Osteocyte (in vitro differentiated cells): Measurements from ENCODE around the gene ATF7. TPM values are rescaled to one million over a fixed set of nuclear protein-coding genes. Genes with fewer than 3 reads are reported as not detected.

Experiments
- DNase-seq: peaks from one replicate; pipeline ENCODE4 v3.0.0; 2021; ENCODE audit warnings: mixed read lengths; ENCODE audit not compliant: unreplicated experiment; ENCODE audit errors: extremely low spot score
- H3K27ac Mint-ChIP-seq: one replicate; pipeline ENCODE4 v1.8.0; 2021; ENCODE audit warnings: mild to moderate bottlenecking, mixed read lengths; ENCODE audit not compliant: unreplicated experiment
- H3K27me3 Mint-ChIP-seq: one replicate; pipeline ENCODE4 v1.8.0; 2021; ENCODE audit warnings: mixed read lengths; ENCODE audit not compliant: unreplicated experiment
- H3K36me3 Mint-ChIP-seq: one replicate; pipeline ENCODE4 v1.8.0; 2021; ENCODE audit warnings: mixed read lengths; ENCODE audit not compliant: unreplicated experiment
- H3K4me1 Mint-ChIP-seq: one replicate; pipeline ENCODE4 v1.8.0; 2021; ENCODE audit warnings: mixed read lengths; ENCODE audit not compliant: unreplicated experiment
- H3K4me3 Mint-ChIP-seq: one replicate; pipeline ENCODE4 v1.8.0; 2021; ENCODE audit warnings: mild to moderate bottlenecking, moderate library complexity, mixed read lengths; ENCODE audit not compliant: unreplicated experiment
- H3K9me3 Mint-ChIP-seq: one replicate; pipeline ENCODE4 v1.8.0; 2021; ENCODE audit warnings: mixed read lengths; ENCODE audit not compliant: unreplicated experiment
- CTCF ChIP-seq: fragments of 200-600 bp; sonication (generic); IDR thresholded peaks from 2 replicates; pipeline ENCODE4 v1.5.0; 2021; ENCODE audit warnings: antibody characterized with exemption, mild to moderate bottlenecking, moderate library complexity
- total RNA-seq: library from RNA; stranded (reverse); gene quantifications from 2 replicates; pipeline ENCODE4 v1.2.1, GENCODE V29; 2021

Gene ATF7
- total RNA-seq, 1 donor from 2014 or later: 50.0 TPM

- Mint-ChIP-seq H3K4me1 (peaks cover 5% of the 10 kb centered on the region), H3K27ac (peak overlapping the region; percentile 24), H3K9me3 (no peaks in the 10 kb centered on the region), H3K36me3 (peaks cover 35% of the 10 kb centered on the region), H3K4me3 (no peak overlapping the region), H3K27me3 (no peaks in the 10 kb centered on the region)
- DNase-seq: no peak
- no peak for TF ChIP-seq CTCF
Measured at GRCh38 chr12:53664936-53665335, 38.8 kb upstream of the ATF7 start.

DNA sequence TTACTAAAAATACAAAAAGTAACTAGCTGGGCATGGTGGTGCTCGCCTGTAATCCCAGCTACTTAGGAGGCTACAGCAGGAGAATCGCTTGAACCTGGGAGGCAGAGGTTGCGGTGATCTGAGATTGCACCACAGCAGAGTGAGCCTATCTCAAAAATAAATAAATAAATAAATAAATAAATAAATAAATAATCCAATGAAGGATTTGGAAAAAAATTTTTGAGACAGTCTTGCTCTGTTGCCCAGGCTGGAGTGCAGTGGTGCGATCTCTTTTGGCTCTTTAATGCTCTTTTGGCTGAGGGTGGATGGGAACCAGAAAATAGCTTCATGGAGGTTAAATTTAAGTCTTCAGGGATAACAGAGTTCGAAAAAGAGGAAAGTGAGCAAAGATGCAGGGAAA is 38.0 kb upstream of the ATF7 start:
- no peak for TF ChIP-seq CTCF
- Mint-ChIP-seq H3K27me3 (no peaks in the 10 kb centered on the region), H3K27ac (no peak overlapping the region), H3K9me3 (no peaks in the 10 kb centered on the region), H3K36me3 (peaks cover 28% of the 10 kb centered on the region), H3K4me1 (peaks cover 13% of the 10 kb centered on the region), H3K4me3 (no peak overlapping the region)
- no peak for DNase-seq

DNA sequence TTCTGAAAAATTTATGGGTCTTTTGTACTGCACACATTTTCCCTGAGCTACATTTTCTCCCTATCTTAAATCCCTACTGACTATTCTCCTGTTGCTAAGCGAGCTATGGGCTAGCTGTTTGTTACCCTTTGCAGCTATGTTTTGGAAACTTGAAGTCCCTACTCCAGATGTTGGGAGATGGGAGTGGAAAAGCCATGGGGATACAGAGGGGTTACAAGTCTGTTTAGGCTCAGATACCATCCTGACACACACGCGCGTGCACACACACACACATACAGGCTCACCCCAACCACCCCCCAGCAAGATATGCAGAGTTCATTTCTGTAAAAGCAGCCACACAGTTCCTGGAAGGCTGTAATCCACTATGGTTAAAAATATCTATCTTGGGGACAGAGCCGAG is 33.9 kb upstream of the ATF7 start:
- peak overlapping the region; percentile 97 for H3K27ac Mint-ChIP-seq
- TF ChIP-seq CTCF: no peak
- H3K4me1 Mint-ChIP-seq: peaks cover 28% of the 10 kb centered on the region
- H3K27me3 Mint-ChIP-seq: no peaks in the 10 kb centered on the region
- H3K9me3 Mint-ChIP-seq: no peaks in the 10 kb centered on the region
- no peak overlapping the region for H3K4me3 Mint-ChIP-seq
- no peak for DNase-seq
- H3K36me3 Mint-ChIP-seq: peaks cover 15% of the 10 kb centered on the region

DNA sequence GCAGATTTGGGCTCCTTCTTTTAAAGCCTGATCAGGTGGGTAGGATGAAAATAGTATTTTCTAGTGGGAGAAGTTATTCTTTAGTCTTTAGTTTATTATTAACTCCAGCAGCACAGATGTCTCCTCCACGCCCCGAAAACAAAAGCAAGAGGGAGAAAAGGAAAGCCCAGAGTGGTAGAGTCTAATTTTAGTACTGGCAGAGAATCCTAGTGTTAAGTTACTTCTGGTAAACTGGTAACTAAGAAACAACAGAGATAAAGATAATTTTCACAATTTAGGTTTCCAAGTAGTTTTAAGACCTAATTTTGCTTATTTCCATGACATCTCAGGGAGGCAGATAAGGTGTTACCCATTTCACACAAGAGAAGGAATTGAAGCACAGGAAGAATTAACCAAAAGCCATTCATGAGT is 33.4 kb upstream of the ATF7 start:
- H3K9me3 Mint-ChIP-seq: no peaks in the 10 kb centered on the region
- H3K36me3 Mint-ChIP-seq: peaks cover 10% of the 10 kb centered on the region
- peaks cover 28% of the 10 kb centered on the region for H3K4me1 Mint-ChIP-seq
- no peak for TF ChIP-seq CTCF
- no peaks in the 10 kb centered on the region for H3K27me3 Mint-ChIP-seq
- peak overlapping the region; percentile 39 for H3K4me3 Mint-ChIP-seq
- H3K27ac Mint-ChIP-seq: peak overlapping the region; percentile 97
- DNase-seq: no peak

DNA sequence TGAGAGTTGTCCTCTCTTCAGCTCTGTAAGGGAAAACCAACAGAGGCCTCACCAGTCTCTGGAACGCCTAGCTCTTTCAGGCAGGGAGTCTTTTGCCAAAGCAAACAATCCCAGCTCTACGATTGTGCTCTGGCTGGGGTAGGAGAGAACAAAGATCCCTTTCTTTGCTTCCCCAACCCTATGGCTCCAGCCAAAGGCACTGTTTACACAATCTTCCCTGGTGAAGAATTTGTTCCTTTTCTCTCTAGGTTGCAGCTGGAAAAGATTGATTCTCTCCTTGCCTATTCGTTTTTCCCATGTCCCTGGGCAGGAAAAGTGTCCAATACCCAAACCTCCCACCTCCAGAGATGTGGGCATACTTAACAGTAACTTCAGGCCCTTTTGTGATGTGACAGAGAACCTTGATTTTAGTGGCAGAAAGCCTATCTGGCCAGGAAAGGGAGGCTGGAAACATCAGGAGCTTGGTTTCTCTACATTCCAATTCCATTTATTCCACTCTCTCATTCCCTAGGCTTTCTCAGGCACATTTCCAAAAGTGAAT is 32.9 kb upstream of the ATF7 start:
- Mint-ChIP-seq H3K4me3 (peak overlapping the region; percentile 39), H3K27me3 (no peaks in the 10 kb centered on the region), H3K27ac (peak overlapping the region; percentile 97), H3K9me3 (no peaks in the 10 kb centered on the region), H3K36me3 (peaks cover 6% of the 10 kb centered on the region), H3K4me1 (peaks cover 28% of the 10 kb centered on the region)
- no peak for TF ChIP-seq CTCF
- no peak for DNase-seq
